HEK293 (cell line): Measurements from ENCODE around the gene FSTL5.

Experiments
- CTCF ChIP-seq: fragments of 450-650 bp; formaldehyde crosslinking; IDR thresholded peaks from 2 replicates; pipeline ENCODE4 v1.5.1; 2016; ENCODE audit warnings: missing biosample characterization, missing genetic modification characterization
- REST ChIP-seq: fragments of 450-650 bp; formaldehyde crosslinking; IDR thresholded peaks from 2 replicates; pipeline ENCODE4 v1.5.1; 2016; ENCODE audit warnings: missing biosample characterization, missing genetic modification characterization
- ZBTB21 ChIP-seq: fragments of 450-650 bp; formaldehyde crosslinking; IDR thresholded peaks from 2 replicates; pipeline ENCODE4 v1.5.1; 2017; ENCODE audit warnings: missing biosample characterization, missing genetic modification characterization
- ZNF214 ChIP-seq: fragments of 450-650 bp; formaldehyde crosslinking; IDR thresholded peaks from 2 replicates; pipeline ENCODE4 v1.5.1; 2017; ENCODE audit warnings: missing biosample characterization, mild to moderate bottlenecking, missing genetic modification characterization, borderline replicate concordance

DNA sequence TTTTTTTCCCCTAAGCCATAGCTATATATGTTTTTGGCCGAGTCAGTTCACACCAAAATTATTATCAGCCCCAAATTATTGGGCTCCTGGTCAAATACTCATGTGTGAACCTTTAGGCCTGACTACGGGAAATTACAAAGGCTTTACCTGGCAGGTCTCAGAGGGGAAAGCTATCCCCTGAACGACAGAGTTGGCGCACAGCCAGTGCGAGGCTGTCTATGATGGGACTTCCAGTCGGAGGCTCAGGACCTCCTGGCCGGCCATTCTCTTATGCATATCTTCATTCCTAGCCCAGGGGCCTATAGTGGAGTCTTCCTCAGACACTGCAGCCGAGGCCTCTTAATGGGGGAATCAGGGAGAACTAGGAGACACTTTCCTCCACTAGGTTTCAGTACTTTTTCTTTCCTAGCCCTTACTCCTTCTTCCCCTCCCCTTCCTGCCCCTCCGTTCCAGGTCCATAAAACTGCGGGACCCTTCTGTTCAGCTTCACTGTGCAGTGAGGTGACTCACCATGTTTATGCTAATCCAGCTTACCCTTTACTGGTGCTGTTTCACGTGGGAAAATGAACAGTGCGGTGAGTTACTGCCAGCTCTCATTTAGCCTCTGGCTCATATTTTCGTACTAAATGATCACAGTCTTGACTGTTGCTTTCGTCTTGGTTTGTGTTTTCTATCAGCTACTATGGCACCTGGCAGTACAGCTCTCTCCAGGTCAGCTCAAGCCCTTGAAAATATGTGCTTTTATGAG, 533.9 kb downstream of the FSTL5 start:
- TF ChIP-seq ZNF214 (tag by site-specific recombination) (no peak), ZBTB21 (tag by site-specific recombination) (no peak), CTCF (tag by site-specific recombination) (no peak), REST (tag by site-specific recombination) (no peak)
